ENCODE data around the gene RNF157. TPM values are rescaled to one million over a fixed set of nuclear protein-coding genes. Genes with fewer than 3 reads are reported as not detected.
A peak's percentile ranks its signal among the peaks of the same experiment; 100 is the strongest.

Gene RNF157
- total and polyA plus RNA-seq, 9 of the 15 experiments (the other 6 are each of a cell fraction or from before 2014, with no cell fraction given), result 8.1 to 31.7 (median 20.8) TPM

- TF ChIP-seq ZNF318 (IDR thresholded peaks at IDR 0.05; ENCODE audit: borderline replicate concordance in 1 of 2, low read depth in 1 of 2), result no peak
- no peak for TF ChIP-seq NR4A1 (CRISPR knock-in tag; IDR thresholded peaks at IDR 0.05)
- TF ChIP-seq NR4A1 (tag; IDR thresholded peaks at IDR 0.05), result peak; percentile 68; the same call in 1 of the 2 replicates
- peak; percentile 56; the same call in 1 of the 2 replicates for TF ChIP-seq ZBTB43 (CRISPR knock-in tag; IDR thresholded peaks at IDR 0.05)
- TF ChIP-seq FOXK2 (conservative IDR thresholded peaks at IDR 0.05 in 1 of 2, IDR thresholded peaks at IDR 0.05 in 1 of 2; ENCODE audit: low read depth in 2 of 2), result peak in 1 of 2 experiments; percentile 26; a peak in 1 of 4 replicates
- TF ChIP-seq NFIC (IDR thresholded peaks at IDR 0.05), result no peak; the same call in 1 of the 2 replicates
- 0 out of 2 replicates have a peak, but pooled peaks have one; percentile 12 for TF ChIP-seq ZC3H4 (CRISPR knock-in tag; IDR thresholded peaks at IDR 0.05; ENCODE audit: borderline replicate concordance)
- TF ChIP-seq NCOR1 (IDR thresholded peaks at IDR 0.05), result peak; percentile 52; the same call in 1 of the 2 replicates
- 0 out of 2 replicates have a peak, but pooled peaks have one; percentile 12 for TF ChIP-seq SMARCA4 (IDR thresholded peaks at IDR 0.05)
- TF ChIP-seq HBP1 (CRISPR knock-in tag; IDR thresholded peaks at IDR 0.05), result peak; percentile 32; the same call in 1 of the 2 replicates
- 0 out of 4 replicates have a peak, but pooled peaks of 1 of the 2 experiments have one; percentile 3 for TF ChIP-seq MNT (conservative IDR thresholded peaks at IDR 0.05)
- 0 out of 2 replicates have a peak, but pooled peaks have one; percentile 63 for TF ChIP-seq FOXK1 (CRISPR knock-in tag; IDR thresholded peaks at IDR 0.05; ENCODE audit: borderline replicate concordance)
Observed at GRCh38 chr17:76268991-76269981, 29.0 kb upstream of the RNF157 start (continued).
